ENCODE results near the gene FUT8. TPM values are rescaled to one million over a fixed set of nuclear protein-coding genes. Genes with fewer than 3 reads are reported as not detected.

Gene FUT8
- total RNA-seq, 6 experiments from 2014 or later, result 2.6 to 4.9 (median 3.5) TPM

DNA sequence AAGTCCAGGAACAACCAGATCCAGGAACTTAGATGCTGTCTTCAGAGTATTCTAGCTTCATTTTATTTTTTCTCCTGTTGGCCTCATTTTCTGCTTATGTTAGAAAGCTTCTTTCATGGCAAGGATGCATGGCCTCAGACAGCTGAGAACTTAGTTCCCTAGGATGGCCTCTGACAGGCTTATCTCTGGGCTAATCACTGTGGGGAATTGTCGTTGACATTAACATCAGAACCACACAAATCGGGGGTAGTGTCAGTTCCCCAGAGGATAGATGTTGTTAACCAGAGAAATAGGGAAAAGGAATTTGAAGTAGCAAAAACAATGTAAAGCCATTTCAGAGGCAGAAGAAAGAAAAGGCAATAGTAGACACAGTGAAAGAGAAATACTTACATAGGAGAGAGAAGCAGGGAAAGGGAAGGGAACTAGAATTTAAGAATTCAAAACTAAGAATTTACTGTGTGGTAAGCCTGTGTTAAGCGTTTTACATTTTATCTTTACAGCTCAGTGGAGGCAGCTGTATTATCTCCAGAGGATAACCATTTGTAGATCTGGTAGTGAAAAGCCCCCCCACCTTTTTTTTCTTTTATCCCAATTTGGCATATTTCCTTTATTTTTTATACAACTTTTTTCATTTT is 21.8 kb downstream of the FUT8 start:
- DNase-seq (no peak), ATAC-seq (no peak)
- Histone ChIP-seq H3K4me1 (no peaks in the 10 kb centered on the region), H3K36me3 (no peaks in the 10 kb centered on the region), H3K27ac (no peak overlapping the region), H3K4me3 (no peak overlapping the region), H3K9me3 (no peaks in the 10 kb centered on the region), H3K27me3 (no peaks in the 10 kb centered on the region)
- TF ChIP-seq POLR2A (IDR thresholded peaks at IDR 0.05), result no peak
- TF ChIP-seq, protein P1, sequence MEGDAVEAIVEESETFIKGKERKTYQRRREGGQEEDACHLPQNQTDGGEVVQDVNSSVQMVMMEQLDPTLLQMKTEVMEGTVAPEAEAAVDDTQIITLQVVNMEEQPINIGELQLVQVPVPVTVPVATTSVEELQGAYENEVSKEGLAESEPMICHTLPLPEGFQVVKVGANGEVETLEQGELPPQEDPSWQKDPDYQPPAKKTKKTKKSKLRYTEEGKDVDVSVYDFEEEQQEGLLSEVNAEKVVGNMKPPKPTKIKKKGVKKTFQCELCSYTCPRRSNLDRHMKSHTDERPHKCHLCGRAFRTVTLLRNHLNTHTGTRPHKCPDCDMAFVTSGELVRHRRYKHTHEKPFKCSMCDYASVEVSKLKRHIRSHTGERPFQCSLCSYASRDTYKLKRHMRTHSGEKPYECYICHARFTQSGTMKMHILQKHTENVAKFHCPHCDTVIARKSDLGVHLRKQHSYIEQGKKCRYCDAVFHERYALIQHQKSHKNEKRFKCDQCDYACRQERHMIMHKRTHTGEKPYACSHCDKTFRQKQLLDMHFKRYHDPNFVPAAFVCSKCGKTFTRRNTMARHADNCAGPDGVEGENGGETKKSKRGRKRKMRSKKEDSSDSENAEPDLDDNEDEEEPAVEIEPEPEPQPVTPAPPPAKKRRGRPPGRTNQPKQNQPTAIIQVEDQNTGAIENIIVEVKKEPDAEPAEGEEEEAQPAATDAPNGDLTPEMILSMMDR (IDR thresholded peaks at IDR 0.05), result no peak
- intact Hi-C loops (cut with DNase I), result no loop called here
- WGBS (ENCODE audit: insufficient coverage, low coverage, low lambda C conversion rate, missing lambda C conversion rate), result 28% methylated on average over 3 of the region's 3 CpGs

DNA sequence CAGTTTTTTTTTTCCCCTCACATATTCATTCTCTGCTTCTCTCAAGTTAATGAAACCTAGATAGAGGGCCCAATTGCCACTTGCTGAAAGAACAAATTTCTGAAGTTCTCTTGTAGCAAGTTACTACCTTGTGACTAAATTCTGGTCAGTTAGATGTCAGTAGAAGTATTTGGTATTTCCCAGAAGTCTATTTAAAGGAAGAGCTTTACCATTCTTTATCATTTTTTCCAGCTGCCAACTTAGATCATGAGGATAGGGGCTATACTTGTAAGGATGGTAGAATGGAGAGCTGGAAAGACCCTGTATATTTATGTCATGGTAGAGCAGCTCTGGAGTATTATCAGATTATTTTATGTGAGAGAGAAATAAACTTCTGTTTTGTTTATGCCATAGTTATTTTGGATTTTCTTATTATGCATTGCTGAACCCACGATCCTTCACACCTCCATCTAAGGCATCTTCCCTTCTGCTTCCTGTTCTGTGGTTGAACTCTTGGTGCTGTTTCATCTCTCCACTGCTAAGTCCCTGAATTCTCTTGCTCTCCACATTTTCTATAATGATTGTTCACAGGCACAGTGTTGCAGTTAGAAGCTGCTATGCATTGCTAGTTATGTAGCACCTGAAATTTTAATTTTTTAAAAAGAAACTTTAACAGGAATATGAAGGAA is 25.9 kb downstream of the FUT8 start:
- Histone ChIP-seq H3K9me3 (no peaks in the 10 kb centered on the region), H3K36me3 (no peaks in the 10 kb centered on the region), H3K4me3 (no peak overlapping the region), H3K27me3 (no peaks in the 10 kb centered on the region), H3K4me1 (no peaks in the 10 kb centered on the region), H3K27ac (no peak overlapping the region)
- DNase-seq, result no peak
- no peak for ATAC-seq
- WGBS (ENCODE audit: insufficient coverage, low coverage, low lambda C conversion rate, missing lambda C conversion rate), result 47% methylated on average over 1 of the region's 1 CpG
- intact Hi-C loops (cut with DNase I), result no loop called here
- no peak for TF ChIP-seq POLR2A (IDR thresholded peaks at IDR 0.05)
- TF ChIP-seq, protein P1 (IDR thresholded peaks at IDR 0.05), result no peak

DNA sequence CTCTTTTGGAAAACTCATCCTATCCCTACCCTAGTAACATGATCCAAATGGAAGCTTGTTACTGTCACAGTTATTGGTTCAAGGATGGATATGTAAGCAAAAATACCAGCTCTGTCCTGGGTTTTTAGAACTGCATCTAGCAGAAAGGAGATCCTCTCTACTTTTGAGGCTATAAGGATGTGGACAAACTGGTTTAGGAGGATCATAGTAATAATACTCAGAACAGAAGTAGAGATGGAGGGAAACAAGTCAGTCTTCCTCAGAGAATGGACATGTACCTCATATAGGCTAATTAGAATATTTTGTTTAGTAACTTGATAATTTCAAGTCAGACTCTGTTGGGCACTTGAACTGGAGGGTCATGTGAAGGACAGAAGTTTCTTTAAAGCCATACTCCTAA is 26.6 kb downstream of the FUT8 start:
- Histone ChIP-seq H3K27ac (no peak overlapping the region), H3K4me1 (no peaks in the 10 kb centered on the region), H3K27me3 (no peaks in the 10 kb centered on the region), H3K9me3 (no peaks in the 10 kb centered on the region), H3K4me3 (no peak overlapping the region), H3K36me3 (no peaks in the 10 kb centered on the region)
- ATAC-seq (no peak), DNase-seq (no peak)
- TF ChIP-seq POLR2A (IDR thresholded peaks at IDR 0.05), result no peak
- TF ChIP-seq, protein P1 (IDR thresholded peaks at IDR 0.05), result no peak
- intact Hi-C loops (cut with DNase I), result no loop called here

DNA sequence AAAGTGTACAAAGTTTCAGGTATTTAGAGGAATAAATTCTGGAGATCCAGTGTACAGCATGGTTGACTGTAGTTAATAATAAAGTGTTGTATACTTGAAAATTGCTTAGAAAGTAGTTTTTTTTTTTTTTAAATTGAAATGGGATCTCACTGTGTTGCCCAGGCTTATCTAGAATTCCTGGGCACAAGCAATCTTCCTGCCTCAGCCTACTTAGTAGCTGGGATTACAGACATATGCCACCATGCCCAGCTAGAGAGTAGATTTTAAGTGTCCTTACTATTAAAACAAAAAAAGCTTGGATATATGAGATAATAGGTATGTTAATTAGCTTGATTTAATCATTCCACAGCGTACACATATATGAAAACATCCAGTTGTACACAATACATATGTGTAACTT is 27.7 kb downstream of the FUT8 start:
- no peak for DNase-seq
- H3K9me3 ChIP-seq, result no peaks in the 10 kb centered on the region
- intact Hi-C loops (cut with DNase I), result no loop called here
- WGBS (ENCODE audit: insufficient coverage, low coverage, low lambda C conversion rate, missing lambda C conversion rate), result 75% methylated on average over 1 of the region's 1 CpG
- H3K27ac ChIP-seq, result no peak overlapping the region
- no peaks in the 10 kb centered on the region for H3K4me1 ChIP-seq
- no peaks in the 10 kb centered on the region for H3K27me3 ChIP-seq
- H3K4me3 ChIP-seq, result no peak overlapping the region
- no peak for ATAC-seq
- H3K36me3 ChIP-seq, result no peaks in the 10 kb centered on the region
- TF ChIP-seq, protein P1 (IDR thresholded peaks at IDR 0.05), result no peak
- no peak for TF ChIP-seq POLR2A (IDR thresholded peaks at IDR 0.05)
